HG02571 (cell line): Measurements from ENCODE around the gene TPSB2.
"Not testable (repeated sequence)": the region's sequence is repeated elsewhere in the genome, so short reads cannot be mapped to it uniquely, and the experiment has no call there.

ENCODE experiments used
- ATAC-seq: cut with Tn5 transposase; IDR thresholded peaks from one replicate; pipeline ENCODE4 v1.9.1; 2021; ENCODE audit warnings: mild to moderate bottlenecking, moderate library complexity; ENCODE audit not compliant: unreplicated experiment

TPSB2 gene

GRCh38 chr16:1262210-1262845 is 32.3 kb upstream of the TPSB2 start:
- ATAC-seq, result no peak

- ATAC-seq, result no peak
These were observed 31.3 kb upstream of the TPSB2 start for GRCh38 chr16:1261131-1261892.

- ATAC-seq, result no peak
These were observed 30.2 kb upstream of the TPSB2 start for GRCh38 chr16:1260101-1260680.

- no peak for ATAC-seq
These were observed 29.7 kb upstream of the TPSB2 start for GRCh38 chr16:1259760-1260068.

GRCh38 chr16:1258906-1259759 is 29.1 kb upstream of the TPSB2 start:
- ATAC-seq, result no peak

- ATAC-seq, result no peak
These were observed 28.2 kb upstream of the TPSB2 start for GRCh38 chr16:1258225-1258600.

GRCh38 chr16:1257561-1258224 is 27.7 kb upstream of the TPSB2 start:
- no peak for ATAC-seq

- no peak for ATAC-seq
These were observed 26.9 kb upstream of the TPSB2 start for GRCh38 chr16:1256874-1257322.

- ATAC-seq, result not testable (repeated sequence)
These were observed 26.4 kb upstream of the TPSB2 start for GRCh38 chr16:1256296-1256873.

- not testable (repeated sequence) for ATAC-seq
These were observed 25.5 kb upstream of the TPSB2 start, which contains the start of gene TPSD1 for GRCh38 chr16:1255276-1256122. Gene TPSD1, plus strand, starts transcription at chr16:1256069. Its CDS starts 212 bp downstream, at chr16:1256281.

- ATAC-seq, result not testable (repeated sequence)
These were observed 24.8 kb upstream of the TPSB2 start for GRCh38 chr16:1254821-1255220.

- not testable (repeated sequence) for ATAC-seq
These were observed 23.8 kb upstream of the TPSB2 start for GRCh38 chr16:1253701-1254364.

GRCh38 chr16:1249031-1249755 is 19.2 kb upstream of the TPSB2 start:
- ATAC-seq, result not testable (repeated sequence)

GRCh38 chr16:1247903-1248537 is 18.0 kb upstream of the TPSB2 start:
- ATAC-seq, result not testable (repeated sequence)

- ATAC-seq, result no peak
These were observed 15.6 kb upstream of the TPSB2 start for GRCh38 chr16:1245452-1246020.

- ATAC-seq, result no peak
These were observed 14.9 kb upstream of the TPSB2 start for GRCh38 chr16:1244881-1245280.
